Measurements from ENCODE around the gene CALHM6.

Gene CALHM6

GRCh38 chr6:116433206-116433712 lies 27.9 kb upstream of the CALHM6 start:
- no peaks in the 10 kb centered on the region for H3K36me3 ChIP-seq (ENCODE audit: insufficient read depth, low read length)
- H3K79me2 ChIP-seq (ENCODE audit: insufficient read depth, low read length) = no peaks in the 10 kb centered on the region
- no peak overlapping the region for H3K4me3 ChIP-seq (ENCODE audit: low read depth, low read length, poor library complexity, severe bottlenecking)
- no peaks in the 10 kb centered on the region for H3K9me2 ChIP-seq (ENCODE audit: low read depth, low read length)
- no peak overlapping the region for H3K9ac ChIP-seq (ENCODE audit: low read length)
- H3K4me2 ChIP-seq (ENCODE audit: low read length) = no peak overlapping the region
- no peaks in the 10 kb centered on the region for H3K9me3 ChIP-seq (ENCODE audit: low read length)
- H3K27ac ChIP-seq (ENCODE audit: low read depth, low read length, poor library complexity, severe bottlenecking) = no peak overlapping the region
- no peaks in the 10 kb centered on the region for H3K4me1 ChIP-seq (ENCODE audit: insufficient read depth, low read length, severe bottlenecking)
- H2AFZ ChIP-seq (ENCODE audit: low read length) = no peak overlapping the region
- no peak for TF ChIP-seq CTCF (IDR thresholded peaks at IDR 0.05; ENCODE audit: low read length)
- no peak for TF ChIP-seq EZH2 (IDR thresholded peaks at IDR 0.05; ENCODE audit: borderline replicate concordance, low read length)
- H3F3A ChIP-seq (ENCODE audit: insufficient read depth, low read length) = no peaks in the 10 kb centered on the region
- no peaks in the 10 kb centered on the region; the same call in 1 of the 2 replicates for H4K20me1 ChIP-seq (ENCODE audit: insufficient read depth, low read length)
- no peaks in the 10 kb centered on the region for H3K27me3 ChIP-seq (ENCODE audit: insufficient read depth, low read length)

- Histone ChIP-seq H3K9me2 (ENCODE audit: low read depth, low read length) (no peaks in the 10 kb centered on the region), H3K79me2 (ENCODE audit: insufficient read depth, low read length) (no peaks in the 10 kb centered on the region), H2AFZ (ENCODE audit: low read length) (no peak overlapping the region), H3K27ac (ENCODE audit: low read depth, low read length, poor library complexity, severe bottlenecking) (no peak overlapping the region), H4K20me1 (ENCODE audit: insufficient read depth, low read length) (no peaks in the 10 kb centered on the region; the same call in 1 of the 2 replicates), H3K4me1 (ENCODE audit: insufficient read depth, low read length, severe bottlenecking) (no peaks in the 10 kb centered on the region), H3K4me2 (ENCODE audit: low read length) (no peak overlapping the region), H3K9me3 (ENCODE audit: low read length) (no peaks in the 10 kb centered on the region), H3K27me3 (ENCODE audit: insufficient read depth, low read length) (no peaks in the 10 kb centered on the region), H3K36me3 (ENCODE audit: insufficient read depth, low read length) (no peaks in the 10 kb centered on the region), H3K4me3 (ENCODE audit: low read depth, low read length, poor library complexity, severe bottlenecking) (no peak overlapping the region), H3F3A (ENCODE audit: insufficient read depth, low read length) (no peaks in the 10 kb centered on the region), H3K9ac (ENCODE audit: low read length) (no peak overlapping the region)
- TF ChIP-seq EZH2 (IDR thresholded peaks at IDR 0.05; ENCODE audit: borderline replicate concordance, low read length) = no peak
- no peak for TF ChIP-seq CTCF (IDR thresholded peaks at IDR 0.05; ENCODE audit: low read length)
Measured at GRCh38 chr6:116434056-116434725, 27.0 kb upstream of the CALHM6 start.

GRCh38 chr6:116436586-116436985 lies 24.6 kb upstream of the CALHM6 start:
- Histone ChIP-seq H3K27ac (ENCODE audit: low read depth, low read length, poor library complexity, severe bottlenecking) (no peak overlapping the region), H3K4me3 (ENCODE audit: low read depth, low read length, poor library complexity, severe bottlenecking) (no peak overlapping the region), H3K4me1 (ENCODE audit: insufficient read depth, low read length, severe bottlenecking) (no peaks in the 10 kb centered on the region), H2AFZ (ENCODE audit: low read length) (no peak overlapping the region), H3K27me3 (ENCODE audit: insufficient read depth, low read length) (no peaks in the 10 kb centered on the region), H3K9me3 (ENCODE audit: low read length) (no peaks in the 10 kb centered on the region), H3F3A (ENCODE audit: insufficient read depth, low read length) (no peaks in the 10 kb centered on the region), H3K79me2 (ENCODE audit: insufficient read depth, low read length) (no peaks in the 10 kb centered on the region), H3K4me2 (ENCODE audit: low read length) (no peak overlapping the region), H3K36me3 (ENCODE audit: insufficient read depth, low read length) (no peaks in the 10 kb centered on the region), H4K20me1 (ENCODE audit: insufficient read depth, low read length) (no peaks in the 10 kb centered on the region; the same call in 1 of the 2 replicates), H3K9ac (ENCODE audit: low read length) (no peak overlapping the region), H3K9me2 (ENCODE audit: low read depth, low read length) (no peaks in the 10 kb centered on the region)
- TF ChIP-seq EZH2 (IDR thresholded peaks at IDR 0.05; ENCODE audit: borderline replicate concordance, low read length) = no peak
- TF ChIP-seq CTCF (IDR thresholded peaks at IDR 0.05; ENCODE audit: low read length) = no peak

All from OCI-LY1 (cell line).